Fibroblast of lung (primary cell): Measurements from ENCODE around the gene FAM136A. TPM values are rescaled to one million over a fixed set of nuclear protein-coding genes. Genes with fewer than 3 reads are reported as not detected.
A peak's percentile ranks its signal among the peaks of the same experiment; 100 is the strongest.

Experiments used
- DNase-seq, 2 donors: peaks; one replicate each; pipeline versions ENCODE4 v3.0.0 to v3.0.0-alpha.2; 2010; ENCODE audit warnings: low read depth in 2 of 2
- H2AFZ ChIP-seq: 2 replicates; pipeline ENCODE4 v1.5.1; 2012; ENCODE audit warnings: low read length, control low read depth, inconsistent platforms
- H3K27ac ChIP-seq: 2 replicates; pipeline ENCODE4 v1.5.1; 2011; ENCODE audit warnings: low read length, control low read depth; ENCODE audit not compliant: insufficient read depth
- H3K27me3 ChIP-seq: 2 replicates; pipeline ENCODE4 v1.5.1; 2011; ENCODE audit warnings: mild to moderate bottlenecking, low read length; ENCODE audit not compliant: control insufficient read depth, insufficient read depth
- H3K36me3 ChIP-seq: 2 replicates; pipeline ENCODE4 v1.5.1; 2011; ENCODE audit warnings: low read length; ENCODE audit not compliant: control insufficient read depth, insufficient read depth
- H3K4me1 ChIP-seq: 2 replicates; pipeline ENCODE4 v1.5.1; 2011; ENCODE audit warnings: low read length; ENCODE audit not compliant: control insufficient read depth, insufficient read depth; ENCODE audit errors: extremely low read depth
- H3K4me2 ChIP-seq: 2 replicates; pipeline ENCODE4 v1.5.1; 2011; ENCODE audit warnings: low read length, control low read depth; ENCODE audit not compliant: insufficient read depth; ENCODE audit errors: extremely low read depth
- H3K4me3 ChIP-seq, 4 experiments: fragments of 200-600 bp in 1 of 4; sonication (generic) in 1 of 4; replicated peaks in 1 of 4; 2 replicates each; pipeline ENCODE4 v1.5.1; 2011 to 2016; ENCODE audit warnings: low read length in 4 of 4, low read depth in 3 of 4, mild to moderate bottlenecking in 3 of 4, control low read depth in 2 of 4, inconsistent platforms in 1 of 4, mixed read lengths in 1 of 4; ENCODE audit not compliant: insufficient read depth in 1 of 4; ENCODE audit errors: control extremely low read depth in 1 of 4
- H3K79me2 ChIP-seq: 2 replicates; pipeline ENCODE4 v1.5.1; 2012; ENCODE audit warnings: mild to moderate bottlenecking, low read length, inconsistent platforms; ENCODE audit not compliant: control insufficient read depth, insufficient read depth
- H3K9ac ChIP-seq: 2 replicates; pipeline ENCODE4 v1.5.1; 2011; ENCODE audit warnings: mild to moderate bottlenecking, low read length, control low read depth; ENCODE audit not compliant: insufficient read depth
- H3K9me3 ChIP-seq: 2 replicates; pipeline ENCODE4 v1.5.1; 2012; ENCODE audit warnings: low read depth, low read length; ENCODE audit not compliant: control insufficient read depth, insufficient read depth
- H4K20me1 ChIP-seq: 2 replicates; pipeline ENCODE4 v1.5.1; 2011; ENCODE audit warnings: low read length; ENCODE audit not compliant: control insufficient read depth, insufficient read depth; ENCODE audit errors: extremely low read depth
- EZH2 ChIP-seq: IDR thresholded peaks from 2 replicates; pipeline ENCODE4 v1.5.1; 2012; ENCODE audit warnings: low read length, control low read depth, mild to moderate bottlenecking; ENCODE audit errors: missing control alignments
- polyA plus RNA-seq, 2 donors: library from polyadenylated mRNA; depleted of rRNA in 1 of 2; stranded (reverse) in 1 of 2; unstranded in 1 of 2; fragments of >200 nt; gene quantifications; 2 replicates each; pipeline ENCODE4 v1.2.1, GENCODE V29; 2011 to 2012; ENCODE audit warnings: missing spikeins in 1 of 2
- total RNA-seq: library from RNA; depleted of rRNA; stranded (reverse); fragments of >200 nt; gene quantifications from 2 replicates; pipeline ENCODE4 v1.2.1, GENCODE V29; 2014
- TF ChIP-seq, protein P1 (sequence below), 2 donors: IDR thresholded peaks in 1 of 2; conservative IDR thresholded peaks in 1 of 2; 1 replicate in 1 of 2; 2 replicates in 1 of 2; pipeline ENCODE4 v1.5.1; 2011 to 2012; ENCODE audit warnings: low read length in 2 of 2, control low read depth in 1 of 2, inconsistent platforms in 1 of 2, low read depth in 1 of 2, mild to moderate bottlenecking in 1 of 2

The FAM136A gene
- total and polyA plus RNA-seq, 2 donors (not counting 1 experiment from before 2014, with no cell fraction given), result 15.7 to 31.2 TPM

DNA sequence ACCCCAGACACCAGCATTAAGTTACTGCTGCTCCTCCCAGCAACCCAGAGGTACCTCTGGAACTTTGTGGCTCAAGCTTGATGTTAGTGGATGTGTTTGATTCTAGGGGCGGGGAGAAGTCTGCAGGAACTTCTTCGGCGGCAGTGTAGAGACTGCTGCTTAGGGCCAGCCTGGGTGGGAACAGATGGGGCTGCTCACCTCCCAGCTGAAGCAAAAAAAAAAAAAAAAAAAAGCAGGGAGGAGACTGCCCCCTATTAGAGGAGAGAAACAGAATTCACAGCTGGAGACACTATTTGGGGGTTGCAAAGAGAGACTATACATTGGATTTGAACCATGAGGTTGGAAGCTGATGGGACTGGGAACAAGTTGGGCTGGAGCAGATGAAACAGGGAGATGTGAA, 28.6 kb upstream of the FAM136A start:
- Histone ChIP-seq H3K4me2 (no peak overlapping the region), H3K27me3 (peaks cover 2% of the 10 kb centered on the region)

DNA sequence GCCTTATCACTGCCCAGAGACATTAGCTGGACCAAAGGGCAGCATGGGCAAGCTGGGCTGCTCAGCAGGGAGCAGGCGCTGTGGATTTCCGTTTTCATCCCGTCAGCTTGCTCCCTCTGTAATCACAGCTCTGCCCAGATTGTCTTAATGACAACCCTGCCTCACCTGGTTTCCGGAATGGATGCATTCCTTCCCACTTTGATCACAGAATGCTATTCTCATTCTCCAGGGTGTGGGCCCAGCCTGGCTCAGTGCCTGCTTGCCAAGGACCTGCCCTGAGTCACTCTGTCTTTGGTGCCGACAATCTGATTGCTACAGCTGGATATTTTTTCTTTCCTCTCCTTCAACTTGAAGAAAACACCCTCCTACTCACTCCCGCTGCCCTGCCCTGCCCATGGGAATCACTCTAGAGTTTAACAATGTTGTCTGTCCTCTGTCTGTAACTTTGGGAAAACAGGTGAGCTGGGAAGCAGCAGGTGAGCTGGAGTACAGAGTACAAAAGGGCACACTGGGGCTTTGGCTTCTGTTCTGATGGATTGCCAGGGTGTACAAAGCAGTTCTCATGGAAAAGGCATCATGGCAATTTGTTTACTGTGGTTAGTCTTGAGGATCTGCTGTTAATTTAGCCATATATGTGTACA, 27.2 kb upstream of the FAM136A start:
- Histone ChIP-seq H3K36me3 (no peaks in the 10 kb centered on the region), H3K9ac (no peak overlapping the region), H3K27me3 (peaks cover 2% of the 10 kb centered on the region), H3K4me1 (no peaks in the 10 kb centered on the region), H3K27ac (no peak overlapping the region), H2AFZ (no peak overlapping the region), H3K4me3 (no peak overlapping the region), H3K9me3 (no peaks in the 10 kb centered on the region), H3K4me2 (no peak overlapping the region), H3K79me2 (no peaks in the 10 kb centered on the region), H4K20me1 (no peaks in the 10 kb centered on the region)
- TF ChIP-seq EZH2, result no peak
- TF ChIP-seq, protein P1, sequence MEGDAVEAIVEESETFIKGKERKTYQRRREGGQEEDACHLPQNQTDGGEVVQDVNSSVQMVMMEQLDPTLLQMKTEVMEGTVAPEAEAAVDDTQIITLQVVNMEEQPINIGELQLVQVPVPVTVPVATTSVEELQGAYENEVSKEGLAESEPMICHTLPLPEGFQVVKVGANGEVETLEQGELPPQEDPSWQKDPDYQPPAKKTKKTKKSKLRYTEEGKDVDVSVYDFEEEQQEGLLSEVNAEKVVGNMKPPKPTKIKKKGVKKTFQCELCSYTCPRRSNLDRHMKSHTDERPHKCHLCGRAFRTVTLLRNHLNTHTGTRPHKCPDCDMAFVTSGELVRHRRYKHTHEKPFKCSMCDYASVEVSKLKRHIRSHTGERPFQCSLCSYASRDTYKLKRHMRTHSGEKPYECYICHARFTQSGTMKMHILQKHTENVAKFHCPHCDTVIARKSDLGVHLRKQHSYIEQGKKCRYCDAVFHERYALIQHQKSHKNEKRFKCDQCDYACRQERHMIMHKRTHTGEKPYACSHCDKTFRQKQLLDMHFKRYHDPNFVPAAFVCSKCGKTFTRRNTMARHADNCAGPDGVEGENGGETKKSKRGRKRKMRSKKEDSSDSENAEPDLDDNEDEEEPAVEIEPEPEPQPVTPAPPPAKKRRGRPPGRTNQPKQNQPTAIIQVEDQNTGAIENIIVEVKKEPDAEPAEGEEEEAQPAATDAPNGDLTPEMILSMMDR (conservative IDR thresholded peaks at IDR 0.05 in 1 of 2, IDR thresholded peaks at IDR 0.05 in 1 of 2; ENCODE audit: low read depth in 1 of 2, low read length in 2 of 2), result no peak
- DNase-seq, result peak in 1 of 2 donors; percentile 33

More for the DNA sequence above, 28.6 kb upstream of the FAM136A start:
- H3K4me1 ChIP-seq, result no peaks in the 10 kb centered on the region
- H3K9me3 ChIP-seq, result no peaks in the 10 kb centered on the region
- TF ChIP-seq, protein P1 (conservative IDR thresholded peaks at IDR 0.05 in 1 of 2, IDR thresholded peaks at IDR 0.05 in 1 of 2; ENCODE audit: low read depth in 1 of 2, low read length in 2 of 2), result no peak
- TF ChIP-seq EZH2, result no peak
- no peak overlapping the region for H3K4me3 ChIP-seq
- H4K20me1 ChIP-seq, result no peaks in the 10 kb centered on the region
- no peaks in the 10 kb centered on the region for H3K36me3 ChIP-seq
- H2AFZ ChIP-seq, result no peak overlapping the region
- H3K79me2 ChIP-seq, result no peaks in the 10 kb centered on the region
- DNase-seq, result no peak
- H3K9ac ChIP-seq, result no peak overlapping the region
- H3K27ac ChIP-seq, result no peak overlapping the region

DNA sequence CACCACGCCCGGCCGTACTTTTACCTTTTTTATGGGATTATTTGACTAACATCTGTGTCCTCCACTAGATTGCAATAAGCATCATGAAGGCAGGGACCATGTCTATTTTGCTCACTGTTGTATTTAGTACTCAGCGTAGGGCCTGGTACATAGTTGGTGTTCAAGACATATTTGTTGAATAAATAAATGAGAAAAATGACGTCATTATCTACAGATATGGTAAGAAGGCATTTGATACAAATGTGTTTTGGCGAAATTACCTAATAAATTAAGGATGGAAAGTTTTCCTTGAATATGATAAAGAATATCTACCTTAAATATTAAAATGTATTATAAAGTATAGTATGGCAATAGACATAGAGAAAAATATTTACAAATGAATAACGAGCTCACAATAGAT, 24.0 kb upstream of the FAM136A start:
- Histone ChIP-seq H3K27me3 (no peaks in the 10 kb centered on the region), H2AFZ (no peak overlapping the region), H3K9me3 (no peaks in the 10 kb centered on the region), H3K4me3 (no peak overlapping the region), H3K9ac (no peak overlapping the region), H3K36me3 (no peaks in the 10 kb centered on the region), H3K4me2 (no peak overlapping the region), H3K27ac (no peak overlapping the region), H3K79me2 (no peaks in the 10 kb centered on the region), H3K4me1 (no peaks in the 10 kb centered on the region), H4K20me1 (no peaks in the 10 kb centered on the region)
- no peak for DNase-seq
- TF ChIP-seq EZH2, result no peak
- TF ChIP-seq, protein P1 (conservative IDR thresholded peaks at IDR 0.05 in 1 of 2, IDR thresholded peaks at IDR 0.05 in 1 of 2; ENCODE audit: low read depth in 1 of 2, low read length in 2 of 2), result no peak
